Bronchial epithelial cell (primary cell): ENCODE measurements around the gene ACOT7. TPM values are rescaled to one million over a fixed set of nuclear protein-coding genes. Genes with fewer than 3 reads are reported as not detected.
A peak's percentile ranks its signal among the peaks of the same experiment; 100 is the strongest.
"Not testable (repeated sequence)": the region's sequence is repeated elsewhere in the genome, so short reads cannot be mapped to it uniquely, and the experiment has no call there.

Experiments
- DNase-seq: peaks from one replicate; pipeline ENCODE4 v3.0.0-alpha.2; 2010; ENCODE audit warnings: low read depth
- FAIRE-seq: peaks from 2 replicates; lab custom pipeline; 2011; peaks lifted over from hg19 to GRCh38; lab: Jason Lieb, UNC
- H3K27me3 ChIP-seq: 2 replicates; pipeline ENCODE4 v1.5.1; 2011; ENCODE audit warnings: low read length; ENCODE audit not compliant: control insufficient read depth, insufficient read depth
- H3K36me3 ChIP-seq: 2 replicates; pipeline ENCODE4 v1.5.1; 2011; ENCODE audit warnings: low read length; ENCODE audit not compliant: control insufficient read depth, insufficient read depth
- H3K4me3 ChIP-seq: 2 replicates; pipeline ENCODE4 v1.5.1; 2011; ENCODE audit warnings: mild to moderate bottlenecking, low read depth, low read length, control low read depth
- total RNA-seq: library from RNA; depleted of rRNA; stranded (reverse); fragments of >200 nt; gene quantifications from 2 replicates; pipeline ENCODE4 v1.2.1, GENCODE V29; 2014
- TF ChIP-seq, protein P1 (sequence below): IDR thresholded peaks from 2 replicates; pipeline ENCODE4 v1.5.1; 2011; ENCODE audit warnings: mild to moderate bottlenecking, moderate library complexity, low read length, control low read depth, inconsistent platforms; ENCODE audit not compliant: insufficient read depth, severe bottlenecking

ACOT7 gene
- total RNA-seq, 1 donor from 2014 or later, result 89.8 TPM

DNA sequence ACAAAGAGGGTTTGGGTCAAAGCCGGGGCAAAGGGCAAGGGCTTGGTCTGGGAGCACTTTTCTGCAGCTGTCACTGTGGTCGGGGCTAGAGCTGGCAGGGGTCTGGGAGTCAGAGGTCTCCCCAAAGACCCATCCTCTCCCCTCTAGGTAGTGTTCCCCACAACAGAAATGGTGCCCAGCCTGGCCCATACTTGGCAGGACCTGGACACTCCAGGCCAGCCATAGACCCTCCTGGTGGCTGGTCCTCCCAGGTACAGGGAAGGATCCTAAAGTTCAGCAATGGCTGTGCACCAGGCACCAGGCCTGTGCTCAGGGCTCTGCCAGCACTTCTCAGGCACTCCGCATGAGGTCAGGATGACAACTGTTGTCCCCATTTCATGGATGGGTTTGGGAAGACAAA is 42.0 kb upstream of the ACOT7 start:
- FAIRE-seq, result no peak
- Histone ChIP-seq H3K36me3 (no peaks in the 10 kb centered on the region), H3K4me3 (no peak overlapping the region), H3K27me3 (no peaks in the 10 kb centered on the region)
- no peak for DNase-seq
- TF ChIP-seq, protein P1, sequence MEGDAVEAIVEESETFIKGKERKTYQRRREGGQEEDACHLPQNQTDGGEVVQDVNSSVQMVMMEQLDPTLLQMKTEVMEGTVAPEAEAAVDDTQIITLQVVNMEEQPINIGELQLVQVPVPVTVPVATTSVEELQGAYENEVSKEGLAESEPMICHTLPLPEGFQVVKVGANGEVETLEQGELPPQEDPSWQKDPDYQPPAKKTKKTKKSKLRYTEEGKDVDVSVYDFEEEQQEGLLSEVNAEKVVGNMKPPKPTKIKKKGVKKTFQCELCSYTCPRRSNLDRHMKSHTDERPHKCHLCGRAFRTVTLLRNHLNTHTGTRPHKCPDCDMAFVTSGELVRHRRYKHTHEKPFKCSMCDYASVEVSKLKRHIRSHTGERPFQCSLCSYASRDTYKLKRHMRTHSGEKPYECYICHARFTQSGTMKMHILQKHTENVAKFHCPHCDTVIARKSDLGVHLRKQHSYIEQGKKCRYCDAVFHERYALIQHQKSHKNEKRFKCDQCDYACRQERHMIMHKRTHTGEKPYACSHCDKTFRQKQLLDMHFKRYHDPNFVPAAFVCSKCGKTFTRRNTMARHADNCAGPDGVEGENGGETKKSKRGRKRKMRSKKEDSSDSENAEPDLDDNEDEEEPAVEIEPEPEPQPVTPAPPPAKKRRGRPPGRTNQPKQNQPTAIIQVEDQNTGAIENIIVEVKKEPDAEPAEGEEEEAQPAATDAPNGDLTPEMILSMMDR, result no peak

DNA sequence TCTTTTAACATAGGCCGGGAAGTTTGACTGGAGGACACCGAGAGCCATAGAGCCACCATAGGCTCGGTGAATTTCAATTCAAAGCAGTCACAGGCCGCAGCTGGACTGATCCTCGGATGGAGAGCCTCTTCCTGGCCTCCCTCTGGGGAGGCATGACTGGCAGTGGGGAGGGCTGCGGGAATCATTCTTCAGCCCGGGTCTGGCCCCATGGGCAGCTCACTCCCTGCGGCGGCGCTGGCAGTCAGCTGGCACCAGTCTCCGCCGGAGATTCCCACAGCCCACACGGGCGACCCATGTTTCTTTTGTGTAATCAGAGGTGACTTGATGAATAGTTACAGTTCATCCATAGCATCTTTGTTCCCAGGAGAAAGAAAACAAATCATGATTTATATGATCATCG is 41.6 kb upstream of the ACOT7 start:
- H3K36me3 ChIP-seq, result no peaks in the 10 kb centered on the region
- no peaks in the 10 kb centered on the region for H3K27me3 ChIP-seq
- TF ChIP-seq, protein P1, result no peak
- H3K4me3 ChIP-seq, result no peak overlapping the region
- peak; percentile 28 for FAIRE-seq
- DNase-seq, result no peak

DNA sequence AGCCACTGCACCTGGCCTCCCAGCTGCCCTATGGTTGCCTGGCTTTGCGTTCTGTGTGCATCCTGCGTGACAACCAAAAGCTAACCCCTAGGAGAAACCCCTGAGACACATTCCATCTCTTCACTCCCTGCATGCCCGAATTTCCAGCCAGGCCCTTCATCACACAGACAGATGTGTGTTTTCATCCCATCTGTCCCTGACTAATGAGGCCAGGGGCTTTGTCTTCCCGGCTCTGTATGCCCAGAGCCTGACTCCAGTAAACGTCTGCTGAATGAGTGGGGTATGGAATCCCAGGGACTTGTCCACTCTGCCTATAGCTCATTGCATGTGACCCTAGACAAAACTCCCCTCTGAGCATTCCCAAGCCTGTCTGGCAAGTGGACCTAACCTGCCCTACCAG is 40.6 kb upstream of the ACOT7 start:
- FAIRE-seq (peak; percentile 32), DNase-seq (no peak)
- TF ChIP-seq, protein P1, result no peak

DNA sequence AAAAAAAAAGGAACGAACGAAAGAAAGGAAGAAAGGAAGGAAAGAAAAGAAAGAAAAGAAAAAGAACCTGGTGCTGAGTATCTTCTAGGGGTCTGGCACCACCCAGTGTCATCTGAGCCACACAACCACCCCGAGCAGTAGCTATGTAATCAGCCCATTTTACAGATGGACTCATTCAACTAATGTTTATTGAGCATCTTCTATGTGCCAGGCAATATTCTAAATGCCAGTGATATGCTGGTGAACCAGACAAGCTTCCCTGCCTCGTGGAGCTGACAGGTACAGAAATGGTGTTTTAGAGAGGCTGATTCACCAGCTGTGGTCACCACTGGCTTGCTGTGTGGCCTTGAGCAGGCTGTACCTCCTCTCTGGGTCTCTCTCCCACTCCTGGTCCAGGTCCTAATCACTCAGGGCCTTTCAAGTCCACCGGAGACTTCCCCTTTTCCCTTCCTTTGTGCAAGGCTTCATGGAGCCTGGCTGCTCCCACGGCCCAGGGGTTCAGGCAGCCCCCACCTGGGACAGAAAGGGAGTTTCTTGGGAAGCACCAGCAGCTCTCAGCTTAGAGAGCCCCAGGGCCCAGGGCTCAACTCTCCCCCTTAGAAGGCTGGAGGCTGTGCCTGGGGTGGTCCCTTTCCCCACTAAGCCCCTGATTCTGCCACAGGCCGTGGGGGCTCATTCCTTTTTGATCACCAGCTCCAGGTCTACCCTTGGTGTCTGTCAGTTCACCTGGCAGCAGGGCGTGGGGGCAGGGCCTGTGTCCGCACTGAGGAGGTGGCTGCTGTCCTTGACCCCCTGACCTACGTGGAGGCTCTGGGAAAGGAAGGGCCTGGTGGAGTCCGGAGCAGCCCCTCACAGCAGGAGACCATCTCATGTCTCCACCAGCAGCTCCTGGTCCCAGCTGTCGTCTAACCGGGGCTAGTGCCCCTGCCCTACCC is 38.3 kb upstream of the ACOT7 start:
- not testable (repeated sequence) for H3K27me3 ChIP-seq, DNase-seq, H3K4me3 ChIP-seq, H3K36me3 ChIP-seq
- FAIRE-seq, result peak; percentile 89

More for the DNA sequence above, 40.6 kb upstream of the ACOT7 start:
- Histone ChIP-seq H3K27me3 (no peaks in the 10 kb centered on the region), H3K36me3 (no peaks in the 10 kb centered on the region), H3K4me3 (no peak overlapping the region)

DNA sequence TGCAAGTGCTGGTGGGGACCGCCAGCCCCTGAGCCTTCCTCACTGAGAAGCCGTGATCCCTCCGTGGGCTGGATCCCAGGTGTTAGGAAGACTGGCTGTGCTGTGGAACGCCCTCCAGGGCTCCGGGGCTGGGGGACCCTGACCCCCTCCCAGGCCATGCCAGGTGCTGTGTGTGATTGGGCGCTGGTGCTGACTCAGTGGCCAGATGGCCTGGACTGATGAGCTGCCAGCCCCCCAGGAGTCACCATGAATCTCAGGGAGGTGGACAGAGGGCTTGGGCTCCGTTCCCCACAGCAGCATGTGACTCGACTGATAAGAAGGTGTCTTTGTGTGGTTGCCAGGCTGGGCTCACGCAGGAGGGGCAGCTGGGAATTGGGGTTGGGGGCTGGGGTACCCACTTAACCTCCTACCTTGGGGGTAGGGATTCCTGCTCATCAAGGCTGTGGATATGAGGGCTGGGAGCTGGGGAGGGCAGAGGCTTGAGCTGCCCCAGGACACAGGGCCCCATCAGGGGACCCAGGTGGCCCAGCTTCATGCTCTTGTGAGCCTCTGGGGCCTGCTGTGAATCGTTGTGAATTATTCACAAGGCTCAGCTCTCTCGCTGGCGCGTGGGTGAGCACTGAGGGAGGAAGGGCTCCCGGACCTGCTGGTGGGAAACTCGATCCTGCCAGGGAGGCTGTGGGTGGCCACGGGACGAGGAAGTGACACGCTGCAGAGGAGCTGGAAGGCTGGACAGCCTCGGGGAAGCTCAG is 36.3 kb upstream of the ACOT7 start:
- peak; percentile 95 for FAIRE-seq
- H3K27me3 ChIP-seq, DNase-seq, H3K4me3 ChIP-seq, H3K36me3 ChIP-seq: not testable (repeated sequence)

DNA sequence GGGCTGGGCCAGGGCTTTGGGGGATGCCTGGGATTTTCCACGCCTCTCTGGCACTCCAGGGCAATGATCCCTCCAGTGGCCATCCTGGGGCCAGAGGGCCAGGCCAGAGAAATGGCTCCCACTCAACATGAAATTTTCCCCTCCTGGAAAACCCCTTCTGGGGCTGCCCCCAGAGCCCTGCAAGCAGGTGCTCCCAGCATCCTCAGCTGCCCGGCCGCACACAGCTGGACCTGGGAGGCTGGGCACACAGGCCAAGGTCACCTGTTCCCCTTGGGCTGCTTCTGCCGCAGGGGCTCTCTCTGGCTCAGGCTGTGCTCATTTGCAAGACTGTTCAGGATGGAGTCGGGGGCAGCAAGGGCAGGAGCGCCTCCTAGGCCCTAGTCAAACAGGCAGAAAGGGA is 34.9 kb upstream of the ACOT7 start:
- DNase-seq, H3K36me3 ChIP-seq, H3K4me3 ChIP-seq, FAIRE-seq, H3K27me3 ChIP-seq: not testable (repeated sequence)
